Activated B cell treated with CpG ODN at 0.5 μM for 24 hours (primary cell): ENCODE measurements around the gene SHISA8. TPM values are rescaled to one million over a fixed set of nuclear protein-coding genes. Genes with fewer than 3 reads are reported as not detected.
A peak's percentile ranks its signal among the peaks of the same experiment; 100 is the strongest.

Experiments used
- ATAC-seq: fragments of 200-7000 bp; cut with Tn5 transposase; one replicate; pipeline ENCODE4 v1.10.0; 2021; ENCODE audit warnings: low read depth, mild to moderate bottlenecking, moderate library complexity
- CTCF ChIA-PET: fragments of 350-600 bp; sonication (Branson Sonifier 250); formaldehyde crosslinking; loops from one replicate; lab custom pipeline; 2021; ENCODE audit warnings: antibody characterized with exemption; lab: Charles Lee
- POLR2A ChIA-PET: fragments of 350-600 bp; sonication (Branson Sonifier 250); formaldehyde crosslinking; loops from one replicate; lab custom pipeline; 2021; ENCODE audit warnings: antibody characterized with exemption; lab: Charles Lee
- DNase-seq: peaks from one replicate; pipeline ENCODE4 v3.0.0; 2022
- H3K27ac Mint-ChIP-seq: one replicate; pipeline ENCODE4 v1.8.0; 2020; ENCODE audit warnings: mixed read lengths
- H3K27me3 Mint-ChIP-seq: one replicate; pipeline ENCODE4 v1.8.0; 2021; ENCODE audit warnings: mixed read lengths
- H3K36me3 Mint-ChIP-seq: one replicate; pipeline ENCODE4 v1.8.0; 2021; ENCODE audit warnings: low read depth, mixed read lengths
- H3K4me1 Mint-ChIP-seq: one replicate; pipeline ENCODE4 v1.8.0; 2021; ENCODE audit warnings: mixed read lengths
- H3K4me3 Mint-ChIP-seq: one replicate; pipeline ENCODE4 v1.8.0; 2020; ENCODE audit warnings: mild to moderate bottlenecking, mixed read lengths
- H3K9me3 Mint-ChIP-seq: one replicate; pipeline ENCODE4 v1.8.0; 2020; ENCODE audit warnings: mixed read lengths
- CTCF ChIP-seq: fragments of 200-600 bp; IDR thresholded peaks from one replicate; pipeline ENCODE4 v1.8.0; 2022; ENCODE audit warnings: antibody characterized with exemption, mild to moderate bottlenecking
- intact Hi-C: fragments of 100-400 bp; cut with micrococcal nuclease; formaldehyde crosslinking; loops from one replicate; pipeline ENCODE4 v1.15.1; 2024
- total RNA-seq: library from RNA; stranded (reverse); gene quantifications from 2 replicates; pipeline ENCODE4 v1.2.3, GENCODE V29; 2022

Gene SHISA8
- total RNA-seq, 1 donor from 2014 or later = 12.6 TPM

DNA sequence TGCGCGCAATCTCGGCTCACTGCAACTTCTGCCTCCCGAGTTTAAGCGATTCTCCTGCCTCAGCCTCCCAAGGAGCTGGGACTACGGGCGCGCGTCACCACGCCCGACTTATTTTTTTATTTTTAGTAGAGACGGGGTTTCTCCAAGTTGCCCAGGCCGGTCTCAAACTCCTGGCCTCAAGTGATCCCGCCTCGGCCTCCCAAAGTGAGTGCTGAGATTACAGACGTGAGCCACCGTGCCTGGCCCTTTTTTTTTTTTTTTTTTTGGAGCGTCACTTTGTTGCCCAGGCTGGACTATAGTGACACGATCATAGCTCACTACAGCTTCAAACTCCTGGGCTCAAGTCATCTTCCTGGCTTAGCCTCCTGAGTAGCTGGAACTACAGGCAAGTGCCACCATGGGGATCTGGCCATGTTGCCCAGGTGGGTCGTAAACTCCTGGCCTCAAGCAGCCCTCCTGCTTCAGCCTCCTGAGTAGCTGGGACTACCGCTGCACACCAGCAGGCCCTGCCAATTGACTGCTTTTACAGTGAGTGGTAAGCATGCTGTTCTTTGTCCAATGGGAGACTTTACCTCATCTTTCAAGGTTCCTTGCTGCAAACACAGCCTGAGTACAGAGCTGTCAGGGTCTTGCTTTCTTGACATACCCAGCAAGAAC lies 32.7 kb upstream of the SHISA8 start:
- no peak for ATAC-seq
- no peak for DNase-seq

GRCh38 chr22:41946629-41947423 lies 32.0 kb upstream of the SHISA8 start, which contains the start of gene CENPM:
Gene CENPM (minus strand): TSS chr22:41947152. CDS start chr22:41947076, 76 bp downstream.
- peak; percentile 84 for DNase-seq
- TF ChIP-seq CTCF = no peak
- no peaks in the 10 kb centered on the region for H3K27me3 Mint-ChIP-seq
- H3K36me3 Mint-ChIP-seq = no peaks in the 10 kb centered on the region
- H3K4me1 Mint-ChIP-seq = peaks cover 52% of the 10 kb centered on the region
- intact Hi-C loops = loop anchor here (5.0 kb wide), 1 partner anchor 200 kb away; no protein-coding TSS in a partner anchor
- H3K9me3 Mint-ChIP-seq = no peaks in the 10 kb centered on the region
- H3K27ac Mint-ChIP-seq = peak within 1 kb of the TSS; percentile 80
- CTCF ChIA-PET = interaction anchor here (1.2 to 2.0 kb wide), 4 partner anchors 10 to 250 kb away, joined by 4 to 12 read pairs (median 9); partner anchors contain the start of gene TNFRSF13C
- peak within 1 kb of the TSS; percentile 91 for H3K4me3 Mint-ChIP-seq
- ATAC-seq = peak; percentile 91
- POLR2A ChIA-PET = interaction anchor here (0.5 to 5.2 kb wide), 30 partner anchors 8 to 478 kb away, joined by 3 to 68 read pairs (median 4); partner anchors contain the start of genes ACO2, CCDC134, DESI1 and MEI1

More for the DNA sequence above, 32.7 kb upstream of the SHISA8 start:
- Mint-ChIP-seq H3K27me3 (no peaks in the 10 kb centered on the region), H3K4me1 (peaks cover 59% of the 10 kb centered on the region), H3K36me3 (no peaks in the 10 kb centered on the region), H3K9me3 (no peaks in the 10 kb centered on the region), H3K4me3 (peak overlapping the region; percentile 91), H3K27ac (peak overlapping the region; percentile 80)
- no peak for TF ChIP-seq CTCF
- ChIA-PET POLR2A (interaction anchor here (0.5 to 5.2 kb wide), 24 partner anchors 9 to 667 kb away, joined by 3 to 68 read pairs (median 5); partner anchors contain the start of genes CCDC134, MEI1, NDUFA6 and POLDIP3), CTCF (interaction anchor here (1.8 to 2.0 kb wide), 2 partner anchors 22 to 250 kb away, joined by 10 to 12 read pairs; partner anchors contain the start of gene TNFRSF13C)
- intact Hi-C loops = loop anchor here (5.0 kb wide), 1 partner anchor 200 kb away; no protein-coding TSS in a partner anchor

GRCh38 chr22:41943661-41944209 lies 28.9 kb upstream of the SHISA8 start:
- no peaks in the 10 kb centered on the region for H3K9me3 Mint-ChIP-seq
- H3K27ac Mint-ChIP-seq = no peak overlapping the region
- DNase-seq (no peak), ATAC-seq (no peak)
- no peaks in the 10 kb centered on the region for H3K27me3 Mint-ChIP-seq
- CTCF ChIA-PET = interaction anchor here (0.8 to 3.2 kb wide), 3 partner anchors 18 to 247 kb away, joined by 3 to 14 read pairs (median 8); partner anchors contain the start of gene TNFRSF13C
- POLR2A ChIA-PET = interaction anchor here (0.7 to 5.2 kb wide), 7 partner anchors 8 to 246 kb away, joined by 3 to 68 read pairs (median 4); partner anchors contain the start of genes SMIM45, SREBF2 and TNFRSF13C
- H3K36me3 Mint-ChIP-seq = peaks cover 5% of the 10 kb centered on the region
- peaks cover 52% of the 10 kb centered on the region for H3K4me1 Mint-ChIP-seq
- no peak for TF ChIP-seq CTCF
- H3K4me3 Mint-ChIP-seq = no peak overlapping the region
- intact Hi-C loops = loop anchor here (5.0 kb wide), 2 partner anchors 36 to 401 kb away; partner anchors contain the start of gene POLR3H

DNA sequence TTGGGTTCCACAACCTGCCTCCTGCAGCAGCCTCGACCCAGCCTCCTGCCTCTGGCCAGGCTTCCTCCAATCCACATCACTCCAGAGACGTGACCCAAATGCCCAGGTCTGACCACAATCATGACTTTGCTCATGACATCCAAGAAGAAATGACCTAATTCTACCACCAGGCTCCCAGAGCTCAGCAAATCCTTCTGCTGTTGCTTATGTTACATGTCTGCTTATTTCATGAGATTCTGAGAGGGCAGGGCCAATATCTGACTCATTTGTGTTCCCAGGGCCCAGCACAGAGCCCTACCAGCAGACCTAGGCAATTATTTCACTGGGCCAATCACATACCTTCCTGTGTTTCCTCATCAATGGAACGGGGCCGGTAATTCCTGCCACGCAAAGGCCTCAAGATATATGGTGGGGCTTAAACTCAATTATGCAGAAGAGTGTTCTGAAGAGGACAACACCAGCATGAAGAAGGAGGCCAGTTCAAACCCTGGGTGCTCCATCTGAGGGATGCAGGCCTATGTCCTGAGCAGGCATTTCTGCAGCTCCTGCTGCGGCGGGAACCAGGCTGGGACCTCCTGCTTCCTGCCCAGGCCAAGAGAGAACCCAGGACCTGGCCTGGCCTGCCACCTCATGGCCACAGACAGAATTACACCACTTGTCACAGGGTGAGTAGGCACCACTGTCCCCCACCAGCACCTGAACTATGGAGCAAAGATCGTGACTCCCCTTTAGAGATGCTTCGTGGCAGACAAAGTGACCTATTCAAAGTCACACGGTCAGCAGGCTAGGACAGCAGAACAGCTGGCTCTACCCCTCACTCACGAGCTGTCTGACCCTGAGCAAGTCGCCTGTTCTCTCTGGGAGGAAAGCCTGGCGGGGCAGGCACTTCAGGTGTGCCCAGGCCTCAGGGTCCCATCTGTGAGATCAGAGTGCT lies 26.2 kb upstream of the SHISA8 start:
- Mint-ChIP-seq H3K4me1 (peaks cover 61% of the 10 kb centered on the region), H3K4me3 (peak overlapping the region; percentile 92), H3K27me3 (no peaks in the 10 kb centered on the region), H3K9me3 (no peaks in the 10 kb centered on the region), H3K27ac (peak overlapping the region; percentile 100), H3K36me3 (peaks cover 5% of the 10 kb centered on the region)
- TF ChIP-seq CTCF = no peak
- intact Hi-C loops = loop anchor here (1.0 to 5.0 kb wide), 12 partner anchors 10 to 399 kb away; partner anchors contain the start of genes POLR3H and TNFRSF13C
- peak; percentile 55 for ATAC-seq
- DNase-seq = peak; percentile 85
- CTCF ChIA-PET = interaction anchor here (0.6 to 9.1 kb wide), 30 partner anchors 9 to 275 kb away, joined by 3 to 258 read pairs (median 5); partner anchors contain the start of genes CCDC134, MEI1, SMIM45 and SREBF2
- POLR2A ChIA-PET = interaction anchor here (0.6 to 9.1 kb wide), 29 partner anchors 8 to 468 kb away, joined by 3 to 1414 read pairs (median 6); partner anchors contain the start of genes CCDC134, MEI1, SHISA8 and SMDT1
